IMR-90 (cell line): ENCODE measurements around the gene ACTRT2. TPM values are rescaled to one million over a fixed set of nuclear protein-coding genes. Genes with fewer than 3 reads are reported as not detected.

Source experiments
- ATAC-seq: fragments of 200-7000 bp; cut with Tn5 transposase; 2 replicates; pipeline ENCODE4 v1.9.1; 2020; ENCODE audit warnings: low read depth, mild to moderate bottlenecking, moderate library complexity
- BruUV-seq: library from RNA; stranded (reverse); fragments of 400-500 nt; replicated peaks from 2 replicates; lab custom pipeline; 2021; lab: Mats Ljungman, UMichigan
- CTCF ChIA-PET: fragments of 300-600 bp; formaldehyde crosslinking; extraction: SDS; loops from one replicate; lab custom pipeline; 2021; ENCODE audit warnings: antibody characterized with exemption; lab: Yijun Ruan, JAX
- POLR2A ChIA-PET: fragments of 300-600 bp; sonication (Branson Sonifier 250); formaldehyde crosslinking; loops from one replicate; lab custom pipeline; 2022; ENCODE audit warnings: antibody characterized with exemption; ENCODE audit not compliant: unreplicated experiment; lab: Charles Lee
- DNase-seq: peaks from one replicate; pipeline ENCODE4 v3.0.0; 2013
- H2AFZ ChIP-seq: replicated peaks from 2 replicates; pipeline ENCODE3; 2013; ENCODE audit warnings: low read length, mild to moderate bottlenecking; ENCODE audit not compliant: poor library complexity
- H2AK5ac ChIP-seq: 2 replicates; pipeline ENCODE4 v1.6.1; 2013; ENCODE audit warnings: low read depth, low read length, inconsistent platforms
- H2AK9ac ChIP-seq: replicated peaks from 2 replicates; pipeline ENCODE3; 2013; ENCODE audit warnings: mild to moderate bottlenecking, low read depth, low read length, moderate library complexity; ENCODE audit not compliant: poor library complexity
- H2BK120ac ChIP-seq: 2 replicates; pipeline ENCODE4 v1.6.1; 2013; ENCODE audit warnings: low read depth, low read length, inconsistent platforms
- H2BK15ac ChIP-seq: 3 replicates; pipeline ENCODE4 v1.6.1; 2013; ENCODE audit warnings: low read depth, low read length, inconsistent platforms
- H2BK20ac ChIP-seq: 2 replicates; pipeline ENCODE4 v1.6.1; 2013; ENCODE audit warnings: low read depth, mild to moderate bottlenecking, inconsistent platforms, low read length, moderate library complexity
- H2BK5ac ChIP-seq: 2 replicates; pipeline ENCODE4 v1.6.1; 2013; ENCODE audit warnings: mild to moderate bottlenecking, low read depth, low read length, inconsistent platforms; ENCODE audit not compliant: poor library complexity, severe bottlenecking
- H3K14ac ChIP-seq: replicated peaks from 2 replicates; pipeline ENCODE4 v1.6.1; 2013; ENCODE audit warnings: low read depth, low read length, inconsistent platforms
- H3K18ac ChIP-seq: 2 replicates; pipeline ENCODE4 v1.6.1; 2013; ENCODE audit warnings: low read depth, low read length, control low read depth
- H3K23ac ChIP-seq: 2 replicates; pipeline ENCODE4 v1.6.1; 2013; ENCODE audit warnings: low read depth, low read length, inconsistent platforms
- H3K27ac ChIP-seq: 2 replicates; pipeline ENCODE4 v1.5.1; 2013; ENCODE audit warnings: mild to moderate bottlenecking, control low read depth, low read length; ENCODE audit not compliant: insufficient read depth
- H3K27me3 ChIP-seq: 2 replicates; pipeline ENCODE4 v1.6.1; 2013; ENCODE audit warnings: low read length; ENCODE audit not compliant: control insufficient read depth, insufficient read depth
- H3K36me3 ChIP-seq: 2 replicates; pipeline ENCODE4 v1.6.1; 2013; ENCODE audit warnings: low read length, mixed read lengths; ENCODE audit not compliant: control insufficient read depth, insufficient read depth
- H3K4ac ChIP-seq: 2 replicates; pipeline ENCODE4 v1.6.1; 2013; ENCODE audit warnings: low read depth, low read length, inconsistent platforms
- H3K4me1 ChIP-seq: 2 replicates; pipeline ENCODE4 v1.6.1; 2013; ENCODE audit warnings: low read length, mixed read lengths; ENCODE audit not compliant: control insufficient read depth, insufficient read depth
- H3K4me2 ChIP-seq: 2 replicates; pipeline ENCODE4 v1.6.1; 2013; ENCODE audit warnings: low read depth, mild to moderate bottlenecking, control low read depth, low read length, moderate library complexity
- H3K4me3 ChIP-seq: 2 replicates; pipeline ENCODE4 v1.5.1; 2013; ENCODE audit warnings: low read depth, mild to moderate bottlenecking, control low read depth, low read length, moderate library complexity; ENCODE audit not compliant: insufficient read depth
- H3K56ac ChIP-seq: 2 replicates; pipeline ENCODE4 v1.6.1; 2013; ENCODE audit warnings: low read length, inconsistent platforms; ENCODE audit not compliant: insufficient read depth; ENCODE audit errors: extremely low read depth
- H3K79me1 ChIP-seq, 2 experiments: 2 replicates each; pipeline ENCODE4 v1.6.1; 2013; ENCODE audit warnings: low read length in 2 of 2, inconsistent platforms in 1 of 2, low read depth in 1 of 2
- H3K9ac ChIP-seq: 2 replicates; pipeline ENCODE4 v1.6.1; 2013; ENCODE audit warnings: low read depth, low read length, control low read depth
- H3K9me1 ChIP-seq: 2 replicates; pipeline ENCODE4 v1.6.1; 2013; ENCODE audit warnings: low read length, inconsistent platforms; ENCODE audit not compliant: insufficient read depth
- H3K9me3 ChIP-seq: 2 replicates; pipeline ENCODE4 v1.6.1; 2013; ENCODE audit warnings: low read length; ENCODE audit not compliant: control insufficient read depth, insufficient read depth
- H4K20me1 ChIP-seq: 2 replicates; pipeline ENCODE4 v1.6.1; 2013; ENCODE audit warnings: low read length, inconsistent platforms; ENCODE audit not compliant: insufficient read depth
- H4K5ac ChIP-seq: 2 replicates; pipeline ENCODE4 v1.6.1; 2013; ENCODE audit warnings: mild to moderate bottlenecking, low read depth, low read length, control low read depth
- H4K8ac ChIP-seq, 2 experiments: 2 replicates each; pipeline ENCODE4 v1.6.1; 2013; ENCODE audit warnings: low read depth in 2 of 2, low read length in 2 of 2, control low read depth in 1 of 2, inconsistent platforms in 1 of 2
- H4K91ac ChIP-seq: 2 replicates; pipeline ENCODE4 v1.6.1; 2013; ENCODE audit warnings: low read depth, low read length, inconsistent platforms; ENCODE audit not compliant: insufficient read depth
- FOS ChIP-seq: fragments of 150-350 bp; IDR thresholded peaks from 2 replicates; pipeline ENCODE4 v1.6.1; 2016; ENCODE audit warnings: low read depth, low read length
- MAFK ChIP-seq: IDR thresholded peaks from 2 replicates; pipeline ENCODE4 v1.6.1; 2012; ENCODE audit warnings: low read depth, low read length, improper control_type of control experiment
- MAZ ChIP-seq: IDR thresholded peaks from 2 replicates; pipeline ENCODE4 v1.6.1; 2012; ENCODE audit warnings: low read depth, mild to moderate bottlenecking, low read length, improper control_type of control experiment, moderate library complexity, borderline replicate concordance
- RCOR1 ChIP-seq: IDR thresholded peaks from 2 replicates; pipeline ENCODE4 v1.6.1; 2012; ENCODE audit warnings: mild to moderate bottlenecking, low read length, improper control_type of control experiment; ENCODE audit not compliant: insufficient replicate concordance
- SMC3 ChIP-seq: fragments of 150-350 bp; IDR thresholded peaks from 2 replicates; pipeline ENCODE4 v1.6.1; 2016; ENCODE audit warnings: low read depth, mild to moderate bottlenecking, antibody characterized with exemption, low read length, moderate library complexity
- WGBS, 2 experiments: methylation state at CpG; one replicate each; pipeline versions ENCODE4 v1.1.5 to v1.1.7; 2013; ENCODE audit warnings: missing lambda C conversion rate in 2 of 2; ENCODE audit not compliant: insufficient read length in 1 of 2; ENCODE audit errors: extremely low coverage in 2 of 2; 5-methylcytosine and 5-hydroxymethylcytosine counted together
- dilution Hi-C: fragments of 300-500 bp; cut with HindIII; formaldehyde crosslinking; loops from one replicate; pipeline ENCODE4 v1.14.3; 2018; ENCODE audit warnings: low sequenced_read_pairs; ENCODE audit not compliant: unreplicated experiment
- in situ Hi-C: fragments of 300-500 bp; cut with MboI; formaldehyde crosslinking; loops from 3 replicates; pipeline ENCODE4 v1.14.3; 2019; ENCODE audit warnings: low sequenced_read_pairs, inconsistent platforms, mixed read lengths
- intact Hi-C: fragments of 100-400 bp; cut with micrococcal nuclease; formaldehyde crosslinking; loops from 2 replicates; pipeline ENCODE4 v1.10.0; 2022
- polyA plus RNA-seq, 3 experiments: library from polyadenylated mRNA; depleted of rRNA; stranded (reverse); fragments of >200 nt; gene quantifications; 2 replicates each; pipeline ENCODE4 v1.2.3, GENCODE V29; 2012; ENCODE audit warnings: low replicate concordance in 1 of 3
- total RNA-seq: library from RNA; depleted of rRNA; stranded (reverse); fragments of >200 nt; gene quantifications from 2 replicates; pipeline ENCODE4 v1.2.3, GENCODE V29; 2012

The ACTRT2 gene
- total and polyA plus RNA-seq, 2 of the 4 experiments (the other 2 are of a cell fraction): not detected

- H3K27me3 ChIP-seq: no peaks in the 10 kb centered on the region
- H3K27ac ChIP-seq: no peak overlapping the region
- no peak overlapping the region for H2AK5ac ChIP-seq
- no peak overlapping the region for H3K4ac ChIP-seq
- CTCF ChIA-PET: no interaction called here
- no peak overlapping the region for H3K23ac ChIP-seq
- TF ChIP-seq RCOR1: no peak
- no peak for TF ChIP-seq MAZ
- TF ChIP-seq MAFK: no peak
- TF ChIP-seq SMC3: no peak
- no peak for TF ChIP-seq FOS
- no peak overlapping the region for H4K8ac ChIP-seq
- H3K36me3 ChIP-seq: no peaks in the 10 kb centered on the region
- H3K18ac ChIP-seq: no peak overlapping the region
- H2BK15ac ChIP-seq: no peak overlapping the region
- H2AFZ ChIP-seq: no peak overlapping the region
- WGBS, 2 experiments: 31% methylated on average over 6 of the region's 25 CpGs; no CpG with 5 or more reads in 1 of the 2 experiments
- no peak overlapping the region for H4K91ac ChIP-seq
- no peak overlapping the region for H3K14ac ChIP-seq
- H2BK120ac ChIP-seq: no peak overlapping the region
- H2BK5ac ChIP-seq: no peak overlapping the region
- no peaks in the 10 kb centered on the region for H3K9me1 ChIP-seq
- H3K4me2 ChIP-seq: no peak overlapping the region
- H4K5ac ChIP-seq: no peak overlapping the region
- dilution Hi-C loops: no loop called here
- H3K4me1 ChIP-seq: no peaks in the 10 kb centered on the region
- no peak overlapping the region for H2AK9ac ChIP-seq
- ATAC-seq (no peak), DNase-seq (no peak)
- no peak overlapping the region for H2BK20ac ChIP-seq
- H3K9ac ChIP-seq: no peak overlapping the region
- no peak overlapping the region for H3K4me3 ChIP-seq
- intact Hi-C loops: no loop called here
- POLR2A ChIA-PET: no interaction called here
- no peaks in the 10 kb centered on the region for H4K20me1 ChIP-seq
- no peak overlapping the region for H3K56ac ChIP-seq
- peaks cover 47% of the 10 kb centered on the region for H3K9me3 ChIP-seq
- BruUV-seq: no TSS peak
- in situ Hi-C loops: no loop called here
- H3K79me1 ChIP-seq: no peaks in the 10 kb centered on the region
These were observed 41.0 kb upstream of the ACTRT2 start for GRCh38 chr1:2980073-2980791.
